ENCODE results near the gene ACHE. TPM values are rescaled to one million over a fixed set of nuclear protein-coding genes. Genes with fewer than 3 reads are reported as not detected.

Gene ACHE
- total and polyA plus RNA-seq, 11 donors = 0.44 to 2.1 (median 0.75) TPM

DNA sequence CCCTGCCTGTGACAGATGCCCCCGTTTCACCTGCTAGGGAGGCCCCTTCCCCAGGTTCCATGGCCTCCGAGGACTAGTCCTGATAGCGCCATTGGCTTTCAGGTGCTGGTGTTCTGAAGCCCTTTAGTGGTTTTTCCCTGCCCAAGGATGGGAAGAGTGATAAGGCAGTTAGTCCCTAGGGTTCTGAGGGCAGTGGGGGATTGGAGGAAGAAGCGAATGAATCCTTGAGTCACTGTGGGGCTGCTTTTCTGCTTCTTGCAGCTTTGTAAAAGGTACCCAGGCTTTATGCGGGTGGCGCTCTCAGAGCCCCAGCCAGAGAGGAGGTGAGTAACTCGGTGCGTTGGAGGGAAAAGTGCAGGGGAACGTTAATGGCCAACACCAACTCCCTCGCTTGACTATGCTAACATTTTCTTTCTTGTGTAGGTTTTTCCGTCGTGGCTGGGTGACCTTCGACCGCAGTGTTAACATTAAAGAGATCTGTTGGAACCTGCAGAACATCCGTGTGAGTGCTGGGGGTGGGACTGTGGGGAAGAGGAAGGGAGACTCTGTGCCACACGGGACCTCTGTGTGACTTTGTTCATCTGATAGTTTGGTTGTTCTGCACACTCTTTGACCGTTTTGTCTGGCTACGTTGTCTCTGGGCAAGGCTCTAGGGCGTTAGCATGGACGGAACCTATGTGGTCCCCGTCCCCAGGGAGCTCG lies 10.1 kb downstream of the ACHE start:
- Histone ChIP-seq H3K4me1 (peaks cover 0 to 44% (median 21%) of the 10 kb centered on the region in 12 donors), H3K27me3 (peaks cover 0 to under 1% (median 0%) of the 10 kb centered on the region in 9 donors), H3K27ac (no peak overlapping the region), H3K9me3 (no peaks in the 10 kb centered on the region), H3K4me3 (peak overlapping the region in 1 of 12 donors; percentile 5), H3K36me3 (peaks cover 5 to 83% (median 80%) of the 10 kb centered on the region in 9 donors)
- no peak for ATAC-seq
- intact Hi-C loops (cut with DNase I) = loop anchor here in 1 of 10 donors (10.0 kb wide), 1 partner anchor 359 kb away; the partner anchor contains the start of gene FIS1
- DNase-seq = no peak
- TF ChIP-seq, protein P1, sequence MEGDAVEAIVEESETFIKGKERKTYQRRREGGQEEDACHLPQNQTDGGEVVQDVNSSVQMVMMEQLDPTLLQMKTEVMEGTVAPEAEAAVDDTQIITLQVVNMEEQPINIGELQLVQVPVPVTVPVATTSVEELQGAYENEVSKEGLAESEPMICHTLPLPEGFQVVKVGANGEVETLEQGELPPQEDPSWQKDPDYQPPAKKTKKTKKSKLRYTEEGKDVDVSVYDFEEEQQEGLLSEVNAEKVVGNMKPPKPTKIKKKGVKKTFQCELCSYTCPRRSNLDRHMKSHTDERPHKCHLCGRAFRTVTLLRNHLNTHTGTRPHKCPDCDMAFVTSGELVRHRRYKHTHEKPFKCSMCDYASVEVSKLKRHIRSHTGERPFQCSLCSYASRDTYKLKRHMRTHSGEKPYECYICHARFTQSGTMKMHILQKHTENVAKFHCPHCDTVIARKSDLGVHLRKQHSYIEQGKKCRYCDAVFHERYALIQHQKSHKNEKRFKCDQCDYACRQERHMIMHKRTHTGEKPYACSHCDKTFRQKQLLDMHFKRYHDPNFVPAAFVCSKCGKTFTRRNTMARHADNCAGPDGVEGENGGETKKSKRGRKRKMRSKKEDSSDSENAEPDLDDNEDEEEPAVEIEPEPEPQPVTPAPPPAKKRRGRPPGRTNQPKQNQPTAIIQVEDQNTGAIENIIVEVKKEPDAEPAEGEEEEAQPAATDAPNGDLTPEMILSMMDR (IDR thresholded peaks at IDR 0.05) = no peak
- TF ChIP-seq POLR2A (IDR thresholded peaks at IDR 0.05) = no peak
- 83 to 87% (median 86%) methylated on average over 22 of the region's 22 CpGs for WGBS, 4 donors

DNA sequence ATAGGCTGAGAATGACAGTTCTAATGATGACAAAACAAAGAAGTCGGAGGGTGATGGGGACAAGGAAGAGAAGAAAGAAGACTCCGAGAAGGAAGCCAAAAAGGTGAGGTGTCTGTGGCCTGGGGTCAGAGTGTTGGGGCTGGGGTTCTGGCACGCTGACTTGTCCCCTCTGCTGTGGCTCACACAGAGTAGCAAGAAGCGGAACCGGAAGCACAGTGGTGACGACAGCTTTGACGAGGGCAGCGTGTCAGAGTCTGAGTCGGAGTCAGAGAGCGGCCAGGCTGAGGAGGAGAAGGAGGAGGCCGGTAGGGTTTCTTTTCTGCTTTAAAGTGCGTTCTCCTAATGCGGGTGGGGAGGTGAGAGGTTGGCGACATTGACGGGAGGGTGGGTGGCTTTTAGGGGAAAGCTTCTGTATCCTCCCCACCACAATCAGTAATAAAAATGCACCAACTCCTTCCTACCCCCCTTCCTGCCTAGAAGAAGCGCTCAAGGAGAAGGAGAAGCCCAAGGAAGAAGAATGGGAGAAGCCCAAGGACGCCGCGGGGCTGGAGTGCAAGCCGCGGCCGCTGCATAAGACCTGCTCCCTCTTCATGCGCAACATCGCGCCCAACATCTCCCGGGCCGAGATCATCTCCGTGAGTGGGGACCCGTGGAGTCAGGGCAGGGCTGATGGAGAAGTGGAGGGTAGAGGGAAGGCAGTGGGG lies 10.8 kb downstream of the ACHE start:
- no peak for TF ChIP-seq POLR2A (IDR thresholded peaks at IDR 0.05)
- TF ChIP-seq, protein P1 (IDR thresholded peaks at IDR 0.05) = no peak
- Histone ChIP-seq H3K27ac (no peak overlapping the region), H3K4me1 (peaks cover 0 to 41% (median 21%) of the 10 kb centered on the region in 12 donors), H3K27me3 (no peaks in the 10 kb centered on the region), H3K36me3 (peaks cover 5 to 90% (median 82%) of the 10 kb centered on the region in 9 donors), H3K9me3 (no peaks in the 10 kb centered on the region), H3K4me3 (peak overlapping the region in 1 of 12 donors; percentile 5)
- intact Hi-C loops (cut with DNase I) = loop anchor here in 1 of 10 donors (10.0 kb wide), 1 partner anchor 360 kb away; the partner anchor contains the start of gene FIS1
- 86 to 87% (median 86%) methylated on average over 29 of the region's 29 CpGs for WGBS, 4 donors
- ATAC-seq (no peak), DNase-seq (no peak)

GRCh38 chr7:100882785-100883526 lies 12.7 kb downstream of the ACHE start:
- H3K4me1 ChIP-seq = peaks cover 0 to 45% (median 13%) of the 10 kb centered on the region in 12 donors
- TF ChIP-seq, protein P1 (IDR thresholded peaks at IDR 0.05) = no peak
- no peak for TF ChIP-seq POLR2A (IDR thresholded peaks at IDR 0.05)
- ATAC-seq = no peak
- intact Hi-C loops (cut with DNase I) = loop anchor here in 1 of 10 donors (10.0 kb wide), 1 partner anchor 362 kb away; the partner anchor contains the start of gene FIS1
- no peak for DNase-seq
- H3K27ac ChIP-seq = no peak overlapping the region
- no peak overlapping the region for H3K4me3 ChIP-seq
- no peaks in the 10 kb centered on the region for H3K27me3 ChIP-seq
- WGBS, 4 donors = 89 to 92% (median 92%) methylated on average over 24 of the region's 24 CpGs
- no peaks in the 10 kb centered on the region for H3K9me3 ChIP-seq
- peaks cover 5 to 99% (median 86%) of the 10 kb centered on the region in 9 donors for H3K36me3 ChIP-seq
